Measurements from ENCODE around the gene LCT.
"Not testable (repeated sequence)": the region's sequence is repeated elsewhere in the genome, so short reads cannot be mapped to it uniquely, and the experiment has no call there.

LCT gene

DNA sequence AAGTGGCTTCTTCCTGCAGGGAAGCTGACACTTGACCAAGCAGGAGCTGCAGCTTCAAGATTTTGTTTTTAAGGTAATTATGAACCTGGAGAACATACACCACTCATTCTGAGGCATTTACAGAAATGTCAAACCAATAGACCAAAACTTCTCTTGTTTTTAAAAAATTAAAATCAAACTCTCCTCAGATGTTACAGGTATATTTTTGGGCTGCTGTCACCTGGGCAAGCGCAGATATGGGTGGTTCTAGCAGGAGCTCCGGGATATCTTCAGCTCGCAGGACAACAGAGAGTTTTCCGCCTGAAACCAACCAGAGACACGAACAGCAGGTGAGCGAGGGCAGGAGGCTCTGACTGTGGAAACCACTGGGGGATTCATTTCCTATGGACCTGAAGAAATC lies 4.1 kb downstream of the LCT start:
- in situ Hi-C loops (cut with MboI; ENCODE audit: low sequenced_read_pairs) = no loop called here

GRCh38 chr2:135831180-135831812 lies 5.7 kb downstream of the LCT start:
- in situ Hi-C loops (cut with MboI; ENCODE audit: low sequenced_read_pairs) = no loop called here

- in situ Hi-C loops (cut with MboI; ENCODE audit: low sequenced_read_pairs) = no loop called here
Measured at GRCh38 chr2:135829378-135830135, 7.4 kb downstream of the LCT start.

- in situ Hi-C loops (cut with MboI; ENCODE audit: low sequenced_read_pairs) = no loop called here
Measured at GRCh38 chr2:135826544-135826943, 10.4 kb downstream of the LCT start.

- in situ Hi-C loops (cut with MboI; ENCODE audit: low sequenced_read_pairs) = no loop called here
Measured at GRCh38 chr2:135825550-135826176, 11.3 kb downstream of the LCT start.

DNA sequence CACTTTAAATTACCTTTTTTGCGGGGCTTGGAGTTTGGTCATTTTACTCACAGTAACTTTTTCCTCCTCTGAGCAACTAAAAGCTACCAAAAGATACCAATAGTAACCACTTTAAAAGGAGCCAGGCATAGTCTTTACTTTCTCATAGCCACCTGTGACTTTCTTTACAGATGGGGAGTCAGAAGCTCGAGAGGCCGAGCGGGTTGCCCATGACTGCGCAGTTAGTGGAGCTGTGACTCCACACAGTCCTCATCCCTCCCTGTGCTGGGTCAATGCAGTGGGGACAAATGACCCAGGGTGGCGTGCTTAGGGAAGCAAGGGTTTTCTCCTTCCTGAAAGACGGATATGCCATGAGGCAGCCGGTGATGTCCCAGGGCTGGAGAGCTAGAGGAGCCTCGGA lies 11.9 kb downstream of the LCT start:
- in situ Hi-C loops (cut with MboI; ENCODE audit: low sequenced_read_pairs) = no loop called here

DNA sequence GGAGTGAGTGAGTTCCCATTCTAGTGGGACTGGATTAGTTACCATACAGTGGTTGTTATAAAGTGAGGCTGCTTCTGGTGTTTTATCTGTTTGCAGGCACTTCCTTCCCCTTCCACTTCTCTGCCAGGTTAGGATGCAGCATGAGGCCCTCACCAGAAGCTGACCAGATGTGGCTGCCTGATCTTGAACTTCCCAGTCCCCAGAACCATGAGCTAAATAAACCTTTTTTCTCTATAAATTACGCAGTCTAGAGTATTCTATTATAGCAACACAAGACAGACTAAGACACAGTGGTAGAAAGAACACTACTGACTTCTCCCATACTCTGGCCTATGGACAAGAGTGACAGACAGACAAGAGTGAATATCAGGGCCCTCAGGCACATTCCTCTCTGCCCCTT lies 14.1 kb downstream of the LCT start:
- in situ Hi-C loops (cut with MboI; ENCODE audit: low sequenced_read_pairs) = no loop called here

DNA sequence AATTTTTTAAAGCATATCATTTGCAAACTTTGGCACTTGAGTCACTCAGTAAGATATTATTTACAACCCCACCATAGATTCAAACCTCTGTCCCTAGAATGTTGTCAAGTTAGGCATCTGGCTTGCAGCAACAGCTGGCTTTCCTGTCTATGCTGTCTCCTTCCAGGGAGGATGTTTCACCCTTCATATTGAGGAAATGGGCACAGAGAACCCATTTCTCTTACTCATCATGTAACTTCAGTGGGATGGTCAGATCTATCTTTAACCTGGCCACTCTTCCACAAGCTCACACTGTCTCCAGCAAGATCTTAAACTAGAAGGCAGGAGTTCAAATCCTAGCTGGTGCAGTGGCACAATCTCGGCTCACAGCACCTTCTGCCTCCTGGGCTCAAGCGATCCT lies 15.8 kb downstream of the LCT start:
- in situ Hi-C loops (cut with MboI; ENCODE audit: low sequenced_read_pairs) = no loop called here

GRCh38 chr2:135820003-135820618 lies 16.9 kb downstream of the LCT start:
- in situ Hi-C loops (cut with MboI; ENCODE audit: low sequenced_read_pairs) = no loop called here

DNA sequence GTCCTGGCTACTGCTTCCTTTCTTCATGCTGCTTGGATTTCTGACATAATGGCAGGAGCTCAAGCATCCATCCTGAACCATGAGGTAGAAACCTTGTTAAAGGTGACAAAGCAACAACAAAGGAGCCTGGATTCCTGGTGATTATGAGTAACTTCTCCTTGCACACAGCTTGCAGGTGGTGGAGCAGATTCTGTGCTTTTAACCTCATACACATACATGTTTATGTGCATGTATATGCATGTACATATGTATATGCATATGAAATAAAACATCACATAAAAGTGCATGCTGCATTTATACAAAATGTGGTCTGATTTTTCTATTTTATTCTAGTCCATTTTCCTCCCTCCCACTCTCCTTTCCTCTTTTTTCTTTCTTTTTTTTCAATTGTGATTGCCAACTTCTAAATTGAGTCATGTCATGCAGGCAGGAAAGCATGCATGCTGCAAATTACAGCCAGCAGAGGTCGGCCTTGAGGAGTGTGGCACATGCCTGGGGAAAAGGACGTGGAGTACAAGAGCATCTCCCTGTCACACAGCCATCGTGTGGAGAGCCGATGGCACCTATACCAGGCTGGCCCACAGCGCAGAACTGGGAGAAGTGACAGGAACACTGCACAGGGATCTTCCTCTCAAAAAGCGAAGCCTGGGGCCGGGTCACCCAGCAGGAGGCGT lies 17.9 kb downstream of the LCT start:
- in situ Hi-C loops (cut with MboI; ENCODE audit: low sequenced_read_pairs) = no loop called here

GRCh38 chr2:135817951-135818350 lies 19.0 kb downstream of the LCT start:
- in situ Hi-C loops (cut with MboI; ENCODE audit: low sequenced_read_pairs) = no loop called here

DNA sequence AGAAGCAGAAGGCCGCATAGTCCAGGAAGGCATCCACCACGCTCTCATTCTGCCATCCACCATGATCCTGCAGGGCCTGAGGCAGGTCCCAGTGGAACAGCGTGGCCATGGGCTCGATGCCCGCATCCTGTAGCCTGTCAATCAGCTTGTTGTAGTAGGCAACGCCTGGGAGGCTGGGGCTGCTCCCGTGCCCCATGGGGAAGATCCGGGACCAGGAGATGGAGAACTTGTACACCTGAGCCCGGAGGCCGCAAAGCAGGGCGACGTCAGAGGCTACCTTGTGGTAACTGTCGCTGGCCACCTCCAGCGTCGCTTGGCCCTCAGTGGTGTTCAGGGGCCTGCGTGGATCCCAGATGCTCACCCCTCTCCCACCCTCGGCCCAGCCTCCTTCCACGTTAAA lies 19.5 kb downstream of the LCT start:
- in situ Hi-C loops (cut with MboI; ENCODE audit: low sequenced_read_pairs) = no loop called here

- in situ Hi-C loops (cut with MboI; ENCODE audit: low sequenced_read_pairs) = no loop called here
Measured at GRCh38 chr2:135815269-135815668, 21.7 kb downstream of the LCT start.

DNA sequence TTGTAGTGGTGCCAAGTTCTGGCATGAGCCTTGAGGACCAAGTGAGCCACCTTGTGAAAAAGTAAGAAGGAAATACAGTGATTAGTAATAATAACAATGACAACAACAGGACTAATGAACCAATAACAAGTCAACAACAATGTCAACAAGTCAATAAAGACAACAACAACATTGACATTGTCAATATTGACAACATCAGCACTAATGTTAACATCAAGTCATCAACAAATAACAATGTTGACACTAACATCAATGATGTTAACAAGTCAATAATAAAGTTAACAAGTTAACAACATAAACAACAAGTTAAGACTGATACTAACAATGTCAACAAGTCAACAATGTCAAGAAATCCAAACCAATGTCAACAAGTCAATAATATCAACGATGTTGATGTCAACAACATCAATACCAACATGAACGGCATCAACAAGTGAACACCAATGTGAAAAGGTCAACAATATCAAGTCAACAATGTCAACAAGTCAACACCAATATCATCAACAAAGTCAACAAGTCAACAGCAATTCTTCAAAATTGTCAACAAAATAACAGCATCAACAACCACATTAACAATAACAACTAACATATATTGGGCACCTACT lies 24.0 kb downstream of the LCT start:
- in situ Hi-C loops (cut with MboI; ENCODE audit: low sequenced_read_pairs) = no loop called here

- in situ Hi-C loops (cut with MboI; ENCODE audit: low sequenced_read_pairs) = not testable (repeated sequence)
Measured at GRCh38 chr2:135807874-135808273, 29.1 kb downstream of the LCT start.

DNA sequence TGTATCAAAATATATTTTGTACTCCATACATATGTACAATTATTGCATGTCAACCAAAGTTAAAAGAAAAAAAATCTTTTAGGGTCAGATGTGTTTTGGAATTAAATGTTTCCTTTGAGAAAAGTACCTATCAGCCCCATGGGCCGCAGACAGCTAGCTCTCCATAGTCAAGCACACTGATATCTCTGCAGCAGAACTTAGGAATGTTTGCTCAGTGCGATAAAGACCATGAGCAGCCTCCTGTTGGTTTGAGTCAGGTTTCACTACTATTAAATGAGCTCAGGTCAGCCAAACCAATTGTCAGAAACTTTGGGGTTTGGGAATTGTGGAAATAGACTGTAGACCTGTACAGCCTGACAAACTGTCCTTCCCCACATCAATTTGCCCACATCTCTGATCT lies 33.7 kb downstream of the LCT start:
- in situ Hi-C loops (cut with MboI; ENCODE audit: low sequenced_read_pairs) = no loop called here

DNA sequence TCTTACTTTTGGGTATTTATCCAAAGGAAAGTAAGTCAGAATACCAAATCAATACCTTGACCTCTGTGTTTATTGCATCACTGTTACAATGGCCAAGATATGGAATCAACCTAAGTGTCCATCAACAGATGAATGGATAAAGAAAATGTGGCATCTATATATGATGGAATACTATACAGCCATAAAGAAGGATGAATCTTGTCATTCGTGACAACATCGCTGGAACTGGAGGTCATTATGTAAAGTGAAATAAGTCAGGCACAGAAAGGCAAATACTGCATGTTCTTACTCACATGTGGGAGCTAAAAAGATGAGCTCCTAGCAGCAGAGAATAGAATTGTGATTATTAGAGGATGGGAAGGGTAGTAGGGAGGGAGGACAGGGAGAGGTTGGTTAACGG lies 34.6 kb downstream of the LCT start:
- in situ Hi-C loops (cut with MboI; ENCODE audit: low sequenced_read_pairs) = no loop called here

DNA sequence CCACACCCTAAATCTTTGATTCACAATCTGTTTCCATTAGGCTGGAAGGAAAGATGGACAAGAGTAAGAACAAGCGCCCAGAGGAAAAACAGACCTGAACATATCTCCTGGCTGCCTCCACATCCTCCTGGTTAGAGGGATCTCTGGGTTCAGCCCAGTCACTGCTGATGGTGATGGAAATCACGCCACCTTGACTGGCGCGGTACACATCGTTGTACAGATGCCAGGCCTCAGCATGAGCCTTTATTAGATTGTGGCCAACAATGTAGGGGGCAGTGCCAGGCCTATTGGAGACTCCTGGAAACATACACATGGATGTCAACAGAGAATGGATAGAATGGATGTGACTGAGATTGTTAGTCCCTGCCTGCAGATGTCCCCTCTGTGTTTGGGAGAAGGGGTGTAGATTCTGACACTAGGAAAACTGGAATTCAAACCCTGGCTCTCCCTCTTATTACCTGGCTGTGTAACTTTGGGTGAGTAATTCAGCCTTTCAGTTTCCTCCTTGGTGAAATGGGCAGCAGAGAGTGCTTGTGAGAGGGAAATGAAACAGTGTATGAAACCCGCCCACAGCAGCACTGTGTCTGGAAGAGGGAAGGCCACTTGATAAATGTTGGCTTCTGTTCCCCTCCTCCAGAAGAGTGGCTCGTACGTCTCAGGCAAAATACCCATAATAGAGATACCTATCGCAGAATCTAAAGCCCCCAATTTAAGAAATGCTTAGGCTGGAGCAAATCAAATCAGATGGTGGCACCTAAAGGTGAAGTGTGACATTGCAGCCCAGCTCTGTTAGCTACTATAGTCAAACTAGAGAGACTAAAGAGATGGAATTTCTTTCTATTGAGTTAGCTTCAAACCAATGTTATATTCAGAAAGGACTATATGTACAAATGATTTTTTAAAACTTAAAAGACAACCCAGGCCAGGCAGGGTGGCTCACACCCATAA lies 36.2 kb downstream of the LCT start:
- in situ Hi-C loops (cut with MboI; ENCODE audit: low sequenced_read_pairs) = no loop called here

GRCh38 chr2:135799738-135800137 lies 37.2 kb downstream of the LCT start:
- in situ Hi-C loops (cut with MboI; ENCODE audit: low sequenced_read_pairs) = no loop called here

GRCh38 chr2:135798762-135799161 lies 38.2 kb downstream of the LCT start:
- in situ Hi-C loops (cut with MboI; ENCODE audit: low sequenced_read_pairs) = no loop called here

All from hTERT RPE-1 (cell line).